ENCODE results near the gene KREMEN1.
"Not testable (repeated sequence)": the region's sequence is repeated elsewhere in the genome, so short reads cannot be mapped to it uniquely, and the experiment has no call there.

GRCh38 chr22:29083576-29083932, 10.7 kb downstream of the KREMEN1 start:
- TF ChIP-seq CTCF (IDR thresholded peaks at IDR 0.05); ELF1 (IDR thresholded peaks at IDR 0.05); GATA2 (CRISPR knock-in tag; IDR thresholded peaks at IDR 0.05); TEAD4 (IDR thresholded peaks at IDR 0.05; ENCODE audit: borderline replicate concordance, insufficient read depth); EP300 (IDR thresholded peaks at IDR 0.05; ENCODE audit: borderline replicate concordance in 1 of 2, low read depth in 1 of 2, low read length in 1 of 2); POLR2AphosphoS5 (IDR thresholded peaks at IDR 0.05; ENCODE audit: low read depth, low read length); FOXM1 (IDR thresholded peaks at IDR 0.05; ENCODE audit: low read depth); RFX5 (IDR thresholded peaks at IDR 0.05; ENCODE audit: low read length); REST (IDR thresholded peaks at IDR 0.05; ENCODE audit: low read depth, low read length); RAD21 (IDR thresholded peaks at IDR 0.05; ENCODE audit: low read length): not testable (repeated sequence)
